Mesenchymal stem cell (in vitro differentiated cells and primary cell): Measurements from ENCODE around the gene HAUS3.

Experiments used
- DNase-seq: peaks from one replicate; pipeline ENCODE4 v3.0.0-alpha.2; 2013
- H2AFZ ChIP-seq: one replicate; pipeline ENCODE4 v1.6.1; 2013; ENCODE audit warnings: low read depth, mild to moderate bottlenecking, control low read depth, inconsistent platforms, low read length, moderate library complexity
- H2AK5ac ChIP-seq: 2 replicates; pipeline ENCODE4 v1.6.1; 2013; ENCODE audit warnings: low read length, moderate library complexity, mild to moderate bottlenecking, inconsistent platforms; ENCODE audit not compliant: severe bottlenecking
- H2BK120ac ChIP-seq: one replicate; pipeline ENCODE4 v1.6.1; 2013; ENCODE audit warnings: low read depth, mild to moderate bottlenecking, inconsistent platforms, low read length, moderate library complexity
- H2BK12ac ChIP-seq, 2 experiments: one replicate each; pipeline ENCODE4 v1.6.1; 2013; ENCODE audit warnings: inconsistent platforms in 2 of 2, low read length in 2 of 2, mild to moderate bottlenecking in 2 of 2, moderate library complexity in 2 of 2, control low read depth in 1 of 2
- H2BK15ac ChIP-seq: one replicate; pipeline ENCODE4 v1.6.1; 2013; ENCODE audit warnings: mild to moderate bottlenecking, low read depth, inconsistent platforms; ENCODE audit not compliant: poor library complexity, severe bottlenecking
- H2BK5ac ChIP-seq: 2 replicates; pipeline ENCODE4 v1.6.1; 2013; ENCODE audit warnings: low read depth, mild to moderate bottlenecking, low read length, control low read depth, inconsistent platforms; ENCODE audit not compliant: poor library complexity, severe bottlenecking
- H3K14ac ChIP-seq, 2 experiments: one replicate each; pipeline ENCODE4 v1.6.1; 2013; ENCODE audit warnings: inconsistent platforms in 2 of 2, low read length in 2 of 2, control low read depth in 1 of 2, mild to moderate bottlenecking in 1 of 2, moderate library complexity in 1 of 2
- H3K18ac ChIP-seq, 2 experiments: one replicate each; pipeline ENCODE4 v1.6.1; 2013; ENCODE audit warnings: inconsistent platforms in 2 of 2, low read length in 2 of 2, control low read depth in 1 of 2, low read depth in 1 of 2, mild to moderate bottlenecking in 1 of 2
- H3K23ac ChIP-seq, 2 experiments: one replicate each; pipeline ENCODE4 v1.6.1; 2013; ENCODE audit warnings: inconsistent platforms in 2 of 2, low read length in 2 of 2, mild to moderate bottlenecking in 2 of 2, moderate library complexity in 2 of 2, control low read depth in 1 of 2
- H3K27ac ChIP-seq: 2 replicates; pipeline ENCODE4 v1.5.1; 2013; ENCODE audit warnings: mild to moderate bottlenecking, moderate library complexity, low read length, control low read depth, inconsistent platforms; ENCODE audit not compliant: poor library complexity, severe bottlenecking
- H3K27me3 ChIP-seq, 2 experiments: 2 replicates each; pipeline versions ENCODE4 v1.6.1 to v1.7.0; 2013; ENCODE audit warnings: low read length in 2 of 2, mild to moderate bottlenecking in 2 of 2, moderate library complexity in 2 of 2, control low read depth in 1 of 2, inconsistent platforms in 1 of 2; ENCODE audit not compliant: control insufficient read depth in 1 of 2, insufficient read depth in 1 of 2
- H3K36me3 ChIP-seq, 2 experiments: 2 replicates each; pipeline versions ENCODE4 v1.6.1 to v1.7.0; 2013; ENCODE audit warnings: low read length in 2 of 2, control low read depth in 1 of 2, inconsistent platforms in 1 of 2, low read depth in 1 of 2, mild to moderate bottlenecking in 1 of 2; ENCODE audit not compliant: insufficient read depth in 2 of 2, control insufficient read depth in 1 of 2
- H3K4ac ChIP-seq, 2 experiments: one replicate each; pipeline ENCODE4 v1.6.1; 2013; ENCODE audit warnings: inconsistent platforms in 2 of 2, low read length in 2 of 2, mild to moderate bottlenecking in 2 of 2, moderate library complexity in 2 of 2, control low read depth in 1 of 2, low read depth in 1 of 2
- H3K4me1 ChIP-seq: 2 replicates; pipeline ENCODE4 v1.6.1; 2013; ENCODE audit warnings: low read depth, low read length, control low read depth; ENCODE audit not compliant: control insufficient read depth, insufficient read depth
- H3K4me2 ChIP-seq: 2 replicates; pipeline ENCODE4 v1.6.1; 2013; ENCODE audit warnings: low read length, mild to moderate bottlenecking, inconsistent platforms; ENCODE audit not compliant: poor library complexity, severe bottlenecking
- H3K4me3 ChIP-seq, 2 experiments: 2 replicates each; pipeline versions ENCODE4 v1.5.1 to v1.7.0; 2013; ENCODE audit warnings: low read length in 2 of 2, mild to moderate bottlenecking in 2 of 2, control low read depth in 1 of 2, low read depth in 1 of 2; ENCODE audit not compliant: insufficient read depth in 1 of 2
- H3K79me1 ChIP-seq: replicated peaks from 2 replicates; pipeline ENCODE4 v1.6.1; 2013; ENCODE audit warnings: mild to moderate bottlenecking, control low read depth, low read length, inconsistent platforms; ENCODE audit not compliant: poor library complexity, severe bottlenecking
- H3K9ac ChIP-seq: 2 replicates; pipeline ENCODE4 v1.7.0; 2013; ENCODE audit warnings: mild to moderate bottlenecking, low read length, moderate library complexity
- H3K9me3 ChIP-seq: 2 replicates; pipeline ENCODE4 v1.7.0; 2013; ENCODE audit warnings: mild to moderate bottlenecking, low read length; ENCODE audit not compliant: control insufficient read depth
- H4K8ac ChIP-seq: one replicate; pipeline ENCODE4 v1.6.1; 2013; ENCODE audit warnings: inconsistent platforms, mild to moderate bottlenecking, low read length, moderate library complexity
- H4K91ac ChIP-seq: one replicate; pipeline ENCODE4 v1.6.1; 2013; ENCODE audit warnings: mild to moderate bottlenecking, low read length, inconsistent platforms
- WGBS: methylation state at CpG from one replicate; pipeline ENCODE4 v1.1.7; 2013; ENCODE audit warnings: mixed read lengths; 5-methylcytosine and 5-hydroxymethylcytosine counted together

Gene HAUS3

DNA sequence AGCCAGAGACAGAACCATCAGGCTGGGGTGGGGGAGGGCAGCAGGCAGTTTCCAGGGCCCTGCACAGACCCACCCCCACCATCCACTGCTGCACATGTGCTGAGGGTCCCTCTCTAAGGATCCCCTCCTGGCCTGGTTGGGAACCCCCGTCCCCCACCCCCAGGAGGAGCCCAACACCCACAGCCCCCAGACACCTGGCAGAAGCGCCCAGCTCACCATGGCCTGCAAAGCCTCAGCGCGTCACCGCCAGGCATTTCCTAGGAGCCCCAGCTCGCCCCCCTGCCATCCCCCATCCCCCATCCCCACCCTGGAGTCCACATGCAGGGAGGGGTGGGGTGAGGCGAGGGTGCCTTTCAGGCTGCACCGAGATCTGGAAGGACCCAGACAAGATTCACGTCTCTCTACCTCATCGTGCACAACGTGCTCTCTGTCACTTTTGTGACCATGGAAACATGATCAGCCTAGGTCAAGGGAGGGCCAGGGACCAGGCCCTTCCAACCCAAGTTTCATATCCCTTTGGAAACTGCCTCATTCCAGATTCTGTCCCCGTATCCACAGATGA is 10.7 kb upstream of the HAUS3 start:
- Histone ChIP-seq H4K91ac (no peak overlapping the region), H3K23ac (no peak overlapping the region), H3K9me3 (no peaks in the 10 kb centered on the region), H2AK5ac (no peak overlapping the region), H2BK120ac (no peak overlapping the region), H3K36me3 (peaks cover 65 to 96% of the 10 kb centered on the region in 2 experiments), H3K4me1 (peaks cover 16% of the 10 kb centered on the region), H3K27ac (no peak overlapping the region), H3K4me3 (no peak overlapping the region), H2BK12ac (no peak overlapping the region), H2AFZ (no peak overlapping the region), H3K4ac (no peak overlapping the region), H3K27me3 (no peaks in the 10 kb centered on the region), H3K18ac (no peak overlapping the region), H2BK15ac (no peak overlapping the region), H4K8ac (no peak overlapping the region), H3K79me1 (peaks cover 57% of the 10 kb centered on the region), H3K14ac (no peak overlapping the region), H3K4me2 (no peak overlapping the region), H2BK5ac (no peak overlapping the region), H3K9ac (no peak overlapping the region)
- no peak for DNase-seq
- 91% methylated on average over 10 of the region's 12 CpGs for WGBS

DNA sequence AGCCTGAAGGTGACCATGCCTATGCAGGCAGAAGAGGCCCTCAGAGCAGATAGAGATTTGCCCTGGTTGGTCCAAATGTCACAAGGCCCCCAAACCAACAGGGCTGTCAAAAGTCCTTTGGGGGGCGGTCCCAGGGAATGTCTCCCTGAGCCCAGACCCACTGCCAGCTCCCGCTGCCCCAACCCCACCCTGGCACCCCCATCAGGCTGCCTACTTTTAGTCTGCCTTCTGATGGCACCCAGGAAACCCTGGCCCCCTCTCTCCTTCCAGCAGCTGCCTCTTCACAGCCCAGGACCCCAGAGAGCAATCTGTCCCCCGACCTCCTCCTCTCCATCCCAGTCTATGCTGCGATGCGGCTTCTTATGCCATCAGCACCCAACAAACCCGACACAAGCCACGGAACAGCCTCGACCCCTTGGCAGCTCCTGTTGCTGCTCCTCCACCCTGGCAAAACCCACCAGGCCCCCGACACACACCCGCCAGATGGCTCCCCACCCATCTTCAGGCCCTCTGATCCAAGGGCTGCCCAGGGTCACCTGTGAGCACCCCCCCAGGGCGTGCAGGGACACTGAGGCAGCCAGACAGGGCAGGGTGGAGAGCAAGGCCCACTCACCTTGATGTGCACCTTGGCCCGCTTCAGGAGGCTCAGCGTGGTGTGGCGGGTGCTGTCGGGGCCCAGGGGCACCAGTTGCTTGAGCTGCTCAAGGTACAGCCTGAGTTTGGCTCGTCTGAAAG is 10.0 kb upstream of the HAUS3 start:
- H3K79me1 ChIP-seq: peaks cover 53% of the 10 kb centered on the region
- H3K4me1 ChIP-seq: peaks cover 11% of the 10 kb centered on the region
- no peak overlapping the region for H2BK12ac ChIP-seq
- H3K14ac ChIP-seq: no peak overlapping the region
- no peak overlapping the region for H3K4ac ChIP-seq
- no peak overlapping the region for H2BK15ac ChIP-seq
- H2BK120ac ChIP-seq: no peak overlapping the region
- no peak overlapping the region for H2AK5ac ChIP-seq
- no peaks in the 10 kb centered on the region for H3K27me3 ChIP-seq
- H3K27ac ChIP-seq: no peak overlapping the region
- peaks cover 61 to 96% of the 10 kb centered on the region in 2 experiments for H3K36me3 ChIP-seq
- no peak for DNase-seq
- no peak overlapping the region for H3K4me2 ChIP-seq
- H2AFZ ChIP-seq: no peak overlapping the region
- no peak overlapping the region for H4K91ac ChIP-seq
- H3K23ac ChIP-seq: no peak overlapping the region
- no peak overlapping the region for H3K18ac ChIP-seq
- 98% methylated on average over 15 of the region's 16 CpGs for WGBS
- no peak overlapping the region for H3K9ac ChIP-seq
- H3K4me3 ChIP-seq: no peak overlapping the region
- no peak overlapping the region for H2BK5ac ChIP-seq
- no peak overlapping the region for H4K8ac ChIP-seq
- H3K9me3 ChIP-seq: no peaks in the 10 kb centered on the region

GRCh38 chr4:2251073-2251794 is 9.3 kb upstream of the HAUS3 start:
- H3K4me3 ChIP-seq: no peak overlapping the region
- no peak overlapping the region for H4K91ac ChIP-seq
- no peak overlapping the region for H2BK5ac ChIP-seq
- no peak overlapping the region for H3K18ac ChIP-seq
- H3K36me3 ChIP-seq: peaks cover 61 to 96% of the 10 kb centered on the region in 2 experiments
- no peak overlapping the region for H3K4me2 ChIP-seq
- H3K27ac ChIP-seq: no peak overlapping the region
- no peak overlapping the region for H3K23ac ChIP-seq
- H2BK12ac ChIP-seq: no peak overlapping the region
- H3K9me3 ChIP-seq: no peaks in the 10 kb centered on the region
- no peak overlapping the region for H2AFZ ChIP-seq
- peaks cover 5% of the 10 kb centered on the region for H3K4me1 ChIP-seq
- DNase-seq: no peak
- H2BK120ac ChIP-seq: no peak overlapping the region
- H2AK5ac ChIP-seq: no peak overlapping the region
- H3K14ac ChIP-seq: no peak overlapping the region
- H3K79me1 ChIP-seq: peaks cover 47% of the 10 kb centered on the region
- H3K27me3 ChIP-seq: no peaks in the 10 kb centered on the region
- no peak overlapping the region for H2BK15ac ChIP-seq
- H4K8ac ChIP-seq: no peak overlapping the region
- 95% methylated on average over 25 of the region's 25 CpGs for WGBS
- H3K4ac ChIP-seq: no peak overlapping the region
- no peak overlapping the region for H3K9ac ChIP-seq

DNA sequence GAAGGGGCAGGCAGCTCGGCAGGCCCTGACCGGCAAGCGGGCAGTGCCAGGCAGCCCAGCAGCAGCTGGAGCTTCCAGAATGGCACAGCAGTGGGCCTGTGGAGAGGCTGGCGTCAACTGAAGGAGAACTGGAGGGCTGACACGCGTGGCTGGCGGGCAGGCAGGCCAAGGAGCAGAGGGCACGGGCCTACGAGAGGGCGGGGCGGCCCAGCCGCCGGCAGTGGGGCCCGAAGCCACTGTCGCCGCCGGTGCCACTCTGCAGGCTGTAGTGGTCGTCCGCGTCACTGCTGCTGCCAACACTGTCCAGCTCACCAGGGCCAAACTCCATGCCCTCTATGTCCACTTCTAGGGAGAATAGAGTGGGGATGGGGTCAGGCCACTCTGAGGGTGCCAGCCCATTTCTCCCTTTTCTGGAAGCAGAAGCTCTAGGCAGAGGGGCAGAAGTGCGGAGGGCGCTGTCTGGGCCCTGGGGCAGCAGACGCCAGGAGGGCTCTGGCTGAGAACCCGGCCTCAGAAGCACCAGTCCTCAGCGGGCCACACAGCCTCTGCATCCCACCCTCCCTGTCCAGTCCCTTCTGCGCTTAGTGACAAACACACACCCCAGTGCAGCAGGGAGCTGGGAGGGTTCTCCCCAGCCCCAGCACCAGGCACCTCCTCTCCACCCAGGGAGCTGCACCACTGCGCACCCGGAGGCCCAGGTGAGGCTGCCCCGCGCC is 8.6 kb upstream of the HAUS3 start:
- Histone ChIP-seq H2BK12ac (no peak overlapping the region), H3K36me3 (peaks cover 61 to 90% of the 10 kb centered on the region in 2 experiments), H2BK5ac (no peak overlapping the region), H3K4ac (no peak overlapping the region), H3K4me3 (no peak overlapping the region), H2AK5ac (no peak overlapping the region), H3K79me1 (peaks cover 43% of the 10 kb centered on the region), H3K23ac (no peak overlapping the region), H3K18ac (no peak overlapping the region), H3K4me2 (no peak overlapping the region), H4K8ac (no peak overlapping the region), H2BK15ac (no peak overlapping the region), H3K27me3 (no peaks in the 10 kb centered on the region), H3K27ac (no peak overlapping the region), H3K4me1 (peaks cover 1% of the 10 kb centered on the region), H4K91ac (no peak overlapping the region), H3K9me3 (no peaks in the 10 kb centered on the region), H2BK120ac (no peak overlapping the region), H2AFZ (no peak overlapping the region), H3K14ac (no peak overlapping the region), H3K9ac (no peak overlapping the region)
- whole genome bisulfite sequencing: 95% methylated on average over 18 of the region's 30 CpGs
- no peak for DNase-seq
